ENCODE data around the gene AP2A2.

- TF ChIP-seq CTCF (IDR thresholded peaks at IDR 0.05) (no peak), POLR2A (IDR thresholded peaks at IDR 0.05) (no peak), POLR2AphosphoS5 (IDR thresholded peaks at IDR 0.05) (no peak), EP300 (IDR thresholded peaks at IDR 0.05) (no peak)
These were observed 101.2 kb downstream of the AP2A2 start for GRCh38 chr11:1026641-1027482.
